CD1c-positive myeloid dendritic cell (primary cell): ENCODE measurements around the gene ADGRG1.

ENCODE experiments used
- DNase-seq: peaks from one replicate; pipeline ENCODE4 v3.0.0-alpha.2; 2016; ENCODE audit errors: extremely low spot score

The ADGRG1 gene

GRCh38 chr16:57620335-57621231 lies 7.8 kb upstream of the ADGRG1 start:
- DNase-seq, result no peak

DNA sequence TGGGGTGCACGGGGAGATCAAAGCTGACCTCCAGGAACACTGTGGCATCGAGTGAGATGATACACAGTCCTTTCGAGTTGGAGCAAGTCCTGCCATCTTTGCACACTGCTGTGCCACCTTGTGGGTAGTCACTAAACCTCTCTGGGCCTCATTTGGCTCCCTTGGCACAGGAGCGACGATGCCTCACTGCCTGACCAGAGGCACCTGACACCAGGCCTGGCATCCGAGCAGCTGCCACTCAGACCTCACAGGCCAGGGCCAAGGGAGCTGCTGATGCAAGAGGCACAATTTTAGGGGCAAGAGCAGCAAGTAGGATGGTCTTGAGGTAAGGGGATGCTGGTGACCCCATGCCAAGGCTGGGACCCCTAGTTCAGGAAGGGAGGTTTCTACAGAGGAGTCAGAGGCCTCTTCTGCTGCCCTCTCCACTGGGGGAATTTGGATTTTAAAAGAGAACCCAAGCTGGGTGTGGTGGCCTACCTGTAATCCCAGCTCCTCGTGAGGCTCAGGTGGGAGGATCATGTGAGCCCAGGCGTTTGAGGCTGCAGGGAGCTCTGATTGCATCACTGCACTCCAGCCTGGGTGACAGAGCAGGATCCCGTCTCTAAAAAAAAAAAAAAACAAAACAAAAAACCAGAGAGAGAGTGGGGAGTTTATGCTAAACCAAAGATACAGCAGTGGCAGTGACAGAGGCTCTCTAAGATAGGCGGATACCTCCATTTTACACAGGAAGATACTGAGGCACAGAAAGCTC lies 6.7 kb upstream of the ADGRG1 start:
- DNase-seq, result no peak

DNA sequence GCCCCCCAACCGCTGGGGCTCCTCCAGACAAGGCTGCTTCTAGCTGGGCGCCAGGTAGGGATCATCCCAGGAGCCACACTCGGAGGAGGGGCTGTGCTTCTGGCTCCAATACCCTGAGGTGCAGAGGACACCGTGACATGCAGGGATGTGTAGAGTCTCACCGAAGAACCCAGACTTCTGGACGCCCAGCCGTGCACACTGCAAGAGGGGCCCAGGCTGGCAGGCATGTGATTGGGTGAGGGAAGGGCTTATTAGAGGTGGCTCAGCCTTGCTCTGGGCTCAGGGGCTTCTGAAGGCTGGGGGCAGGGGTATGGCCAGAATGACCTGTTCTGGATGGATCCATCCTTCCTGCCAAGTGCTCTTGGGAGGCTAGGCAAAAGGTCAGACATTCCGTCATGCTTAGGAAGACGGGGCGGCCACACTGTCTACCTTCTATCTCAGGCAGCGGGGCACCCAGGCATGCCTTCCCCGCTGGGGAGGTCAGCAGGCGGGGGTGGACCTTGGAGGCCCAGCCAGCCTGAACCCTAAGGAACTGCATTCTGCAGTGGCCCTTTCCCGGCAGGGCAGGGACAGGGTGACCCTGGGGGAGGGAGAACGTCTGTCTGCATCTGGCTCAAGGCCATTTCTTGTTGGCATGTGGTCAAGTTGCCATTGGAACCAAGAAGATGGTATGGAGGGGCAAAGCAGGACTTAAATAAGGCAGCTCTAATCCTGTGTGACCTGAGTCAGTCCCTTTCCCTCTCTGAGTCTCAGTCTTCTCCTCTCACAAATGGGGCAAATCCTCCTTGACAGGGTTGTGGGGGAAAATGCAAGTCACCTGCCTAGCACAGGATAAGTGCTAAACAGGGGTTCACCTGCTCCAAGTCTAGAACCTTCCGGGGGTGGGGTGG lies 5.8 kb upstream of the ADGRG1 start:
- no peak for DNase-seq

DNA sequence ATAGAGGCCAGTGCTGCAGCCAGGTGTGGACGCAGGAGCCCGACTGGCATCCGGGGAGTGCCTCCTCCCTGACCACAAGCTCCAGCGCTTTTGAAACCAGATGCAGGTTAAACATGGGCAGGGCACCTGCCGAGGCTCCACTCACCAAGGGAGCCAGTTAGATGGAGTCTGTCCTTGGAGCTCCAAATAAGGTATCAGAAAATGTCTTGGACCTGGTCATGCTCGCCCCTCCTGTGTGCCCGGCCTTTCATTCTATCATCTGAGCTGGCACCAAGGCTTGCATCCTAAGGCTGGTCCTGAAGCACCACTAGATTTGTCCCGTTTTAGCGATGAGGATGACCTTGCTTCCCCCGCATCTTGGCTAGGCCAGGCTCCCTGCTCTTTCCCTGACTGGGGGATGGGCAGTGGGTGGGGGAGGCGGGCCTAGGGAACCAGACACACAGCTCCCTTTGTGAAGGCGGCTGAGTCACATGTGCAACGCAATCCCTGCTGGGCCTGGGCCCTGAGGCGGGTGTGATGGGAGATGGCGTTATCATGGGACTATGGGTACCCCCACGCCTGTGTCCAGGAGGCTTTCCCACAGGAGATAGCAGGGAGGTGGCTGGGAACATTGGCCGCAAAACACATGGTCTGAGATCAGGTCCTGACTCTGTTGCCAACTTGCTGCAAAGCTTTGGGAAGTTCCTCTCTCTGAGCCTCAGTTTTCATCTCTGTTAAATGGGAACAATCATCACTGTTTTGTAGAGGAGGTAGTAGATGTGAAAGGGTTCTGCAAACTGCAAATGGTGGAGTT lies 5.0 kb upstream of the ADGRG1 start:
- no peak for DNase-seq

- no peak for DNase-seq
Measured at GRCh38 chr16:57624044-57624688, 4.3 kb upstream of the ADGRG1 start.

DNA sequence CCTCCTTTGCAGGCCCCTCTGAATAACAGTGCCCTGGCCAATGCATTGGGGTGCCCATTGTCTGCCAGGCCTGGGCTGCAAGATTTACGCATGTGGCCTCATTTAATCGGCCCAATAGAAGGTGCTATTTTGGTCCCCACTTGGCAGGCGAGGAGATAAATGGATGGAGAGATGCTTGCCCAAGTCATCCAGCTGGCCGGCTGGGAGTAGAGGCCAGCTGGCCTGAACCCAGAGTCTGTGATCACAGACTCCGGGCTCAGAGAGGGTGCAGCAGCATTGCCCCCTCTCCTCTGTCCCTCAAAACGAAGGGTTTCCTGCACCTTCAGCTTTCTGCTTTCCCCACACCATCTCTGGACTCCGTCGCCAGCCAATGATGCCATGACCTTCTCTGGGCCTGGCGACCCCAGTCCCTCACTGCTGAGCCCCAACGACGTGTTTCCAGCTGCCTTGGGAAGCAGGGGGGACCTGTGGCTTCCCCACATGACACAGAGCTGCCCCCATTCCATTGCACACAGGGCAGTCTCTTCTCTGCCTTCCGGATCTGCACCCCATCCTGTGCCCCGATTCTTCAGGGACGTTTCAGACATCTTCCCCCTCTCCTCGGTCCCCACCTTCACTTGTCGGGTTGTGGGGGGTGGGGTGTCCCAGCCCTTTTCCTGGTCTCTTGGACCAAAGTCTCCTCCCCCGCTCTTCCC lies 3.5 kb upstream of the ADGRG1 start:
- no peak for DNase-seq

GRCh38 chr16:57626420-57627170 lies 1.8 kb upstream of the ADGRG1 start:
- no peak for DNase-seq

DNA sequence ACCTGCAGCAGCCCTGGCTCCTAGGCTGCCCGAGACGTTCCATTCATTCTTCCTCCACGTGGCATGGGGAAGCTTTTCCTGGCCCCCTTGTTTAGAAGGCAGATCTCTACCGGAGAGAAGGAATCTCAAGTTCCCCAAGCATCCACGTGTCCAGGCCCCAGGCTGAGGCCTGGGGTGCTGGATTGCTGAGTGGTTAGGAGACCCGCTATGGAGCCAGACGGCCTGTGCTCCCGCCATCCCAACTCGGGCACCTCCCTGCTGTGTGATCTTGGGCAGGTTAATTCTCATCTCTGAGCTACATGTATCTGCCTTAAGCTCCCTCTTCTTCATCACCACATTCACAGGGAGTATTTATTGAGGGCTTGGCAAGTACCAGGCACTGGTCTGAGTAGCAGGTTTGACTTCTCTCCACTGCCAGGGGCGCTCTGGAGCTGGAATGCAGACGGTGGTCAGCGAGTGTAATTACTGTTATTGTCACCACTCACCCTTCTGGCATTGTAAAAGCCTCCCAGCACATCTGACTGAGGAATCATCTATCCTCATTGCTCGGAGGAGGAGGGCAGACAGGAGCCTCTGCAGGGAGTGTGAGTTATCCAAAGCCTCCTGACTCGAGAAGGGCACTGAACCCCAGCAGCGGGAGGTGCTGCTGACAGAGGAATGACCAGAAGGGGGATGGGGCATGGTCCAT lies 1.1 kb upstream of the ADGRG1 start:
- DNase-seq, result no peak

GRCh38 chr16:57628783-57629293 lies 408 bp downstream of the ADGRG1 start:
- no peak for DNase-seq

DNA sequence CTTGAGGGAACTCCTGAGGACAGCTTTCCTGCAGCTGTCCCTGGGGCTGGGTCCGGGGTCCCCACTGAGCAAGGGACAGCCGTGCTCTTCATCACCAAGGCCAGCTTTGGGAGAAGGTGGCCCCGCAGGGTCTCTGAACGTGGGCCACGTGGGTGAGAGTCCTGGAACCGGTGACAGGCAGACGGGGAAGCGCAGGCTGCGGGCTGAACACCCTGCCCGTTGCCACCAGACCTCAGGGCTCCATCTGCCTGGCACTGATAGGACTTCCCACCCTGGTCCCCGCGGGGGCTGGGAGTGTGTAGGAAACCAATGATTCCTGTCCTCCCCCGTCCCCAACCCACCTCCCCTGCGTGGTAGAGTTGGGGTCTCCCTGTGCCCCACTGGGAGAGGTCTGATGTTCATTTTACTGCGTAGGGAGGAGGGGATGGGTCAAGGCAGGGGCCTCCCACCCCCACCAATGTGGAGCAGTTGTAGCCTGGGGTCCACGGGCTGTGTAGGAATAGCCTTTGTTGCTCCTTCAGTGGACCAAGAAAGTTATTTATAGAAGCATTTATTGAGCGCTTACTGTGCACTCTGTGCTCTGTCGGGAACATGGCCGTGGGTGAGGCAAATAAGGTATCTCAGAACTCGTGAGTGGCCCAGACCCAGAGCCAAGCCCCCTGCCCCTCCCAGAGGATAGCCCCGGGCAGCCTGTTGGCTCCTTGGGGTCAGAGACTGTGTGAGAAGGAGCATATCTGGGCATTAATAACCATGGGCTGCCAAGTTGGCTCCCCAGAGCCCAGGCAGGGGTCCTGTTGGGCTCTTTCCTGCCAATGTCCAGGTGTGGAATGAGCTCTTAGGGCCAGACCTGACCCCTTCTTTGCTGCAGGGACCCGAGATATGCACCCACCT lies 1.3 kb downstream of the ADGRG1 start:
- no peak for DNase-seq

DNA sequence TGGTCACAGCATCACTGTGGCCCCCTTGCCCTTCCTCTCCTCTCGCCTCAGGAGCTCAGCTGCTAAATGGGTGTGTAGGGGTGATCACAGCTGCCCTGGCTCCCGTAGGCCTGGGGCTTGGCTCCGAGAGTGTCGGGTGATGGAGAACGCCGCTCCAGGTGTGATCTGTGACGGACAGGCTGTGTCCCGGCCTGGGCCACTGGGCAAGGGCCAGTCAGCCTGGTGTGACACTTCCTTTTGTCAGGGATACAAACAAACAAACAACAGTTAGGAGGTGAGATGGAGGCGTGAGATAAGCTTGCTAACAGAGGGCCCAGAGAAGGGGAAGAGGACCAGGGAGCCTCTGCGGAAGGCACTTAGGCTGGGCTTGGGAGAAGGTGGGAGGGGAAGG lies 2.0 kb downstream of the ADGRG1 start:
- no peak for DNase-seq

- DNase-seq, result no peak
Measured at GRCh38 chr16:57630931-57631845, 2.8 kb downstream of the ADGRG1 start.

DNA sequence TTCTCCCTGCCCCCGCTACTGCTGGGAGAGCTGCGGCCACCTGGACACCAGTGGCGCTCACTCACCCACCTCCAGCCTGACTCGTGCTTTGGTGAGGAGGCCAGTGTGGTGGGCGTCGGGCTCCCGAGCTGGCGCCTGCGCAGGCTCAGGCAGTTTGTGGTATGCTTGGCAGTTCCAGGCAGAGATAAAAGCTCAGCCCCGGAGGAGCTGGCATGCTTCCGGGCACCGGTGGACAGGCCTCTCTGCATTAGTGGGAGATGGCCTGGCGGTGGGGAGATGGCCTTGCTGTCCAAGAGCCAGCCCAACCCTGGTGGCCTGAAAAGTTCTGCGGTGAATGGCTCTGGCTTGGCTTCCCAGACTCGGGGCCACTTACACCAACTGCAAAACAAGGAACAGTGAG lies 4.1 kb downstream of the ADGRG1 start:
- no peak for DNase-seq

- DNase-seq, result no peak
Measured at GRCh38 chr16:57633383-57634064, 5.1 kb downstream of the ADGRG1 start.

- DNase-seq, result no peak
Measured at GRCh38 chr16:57634171-57634570, 5.7 kb downstream of the ADGRG1 start.
